Colonic mucosa (tissue), 4 donors: ENCODE results near the gene PDCD4. TPM values are rescaled to one million over a fixed set of nuclear protein-coding genes. Genes with fewer than 3 reads are reported as not detected.

Experiments used
- DNase-seq: peaks from one replicate; pipeline ENCODE4 v3.0.0-alpha.2; 2020
- H3K27ac ChIP-seq: fragments of 200-600 bp; one replicate; pipeline ENCODE4 v1.8.0; 2021
- H3K27me3 ChIP-seq: fragments of 200-600 bp; one replicate; pipeline ENCODE4 v1.8.0; 2021
- H3K36me3 ChIP-seq: fragments of 200-600 bp; one replicate; pipeline ENCODE4 v1.8.0; 2021
- H3K4me1 ChIP-seq: fragments of 200-600 bp; one replicate; pipeline ENCODE4 v1.8.0; 2021; ENCODE audit warnings: mild to moderate bottlenecking
- H3K4me3 ChIP-seq: fragments of 200-600 bp; one replicate; pipeline ENCODE4 v1.8.0; 2021
- H3K9ac ChIP-seq, 2 donors: one replicate each; pipeline ENCODE4 v1.7.0; 2013; ENCODE audit warnings: control low read depth in 2 of 2, low read depth in 2 of 2, low read length in 2 of 2
- H3K9me3 ChIP-seq: fragments of 200-600 bp; one replicate; pipeline ENCODE4 v1.8.0; 2021
- intact Hi-C: fragments of 100-400 bp; cut with DNase I; formaldehyde crosslinking; loops from one replicate; pipeline ENCODE4 v1.14.1; 2022
- total RNA-seq, 2 donors: library from RNA; stranded (reverse); fragmentation: NEBNext Ultra II Directional in 1 of 2; extraction: Animal tissue kit (Norgen Biotek cat#: 25700) in 1 of 2; gene quantifications; one replicate each; pipeline ENCODE4 v1.2.1, GENCODE V29; 2021
- TF ChIP-seq, protein P1 (sequence below): fragments of 200-600 bp; IDR thresholded peaks from one replicate; pipeline ENCODE4 v1.8.0; 2022; ENCODE audit warnings: antibody characterized with exemption, mild to moderate bottlenecking
- donor health status: healthy.
- donor health status: DM: no; HTN: no; CAD: no.
- donor health status: DM: no; HTN: no; CAD: no.

The PDCD4 gene
- total RNA-seq, 2 donors from 2014 or later = 397 to 463 TPM

DNA sequence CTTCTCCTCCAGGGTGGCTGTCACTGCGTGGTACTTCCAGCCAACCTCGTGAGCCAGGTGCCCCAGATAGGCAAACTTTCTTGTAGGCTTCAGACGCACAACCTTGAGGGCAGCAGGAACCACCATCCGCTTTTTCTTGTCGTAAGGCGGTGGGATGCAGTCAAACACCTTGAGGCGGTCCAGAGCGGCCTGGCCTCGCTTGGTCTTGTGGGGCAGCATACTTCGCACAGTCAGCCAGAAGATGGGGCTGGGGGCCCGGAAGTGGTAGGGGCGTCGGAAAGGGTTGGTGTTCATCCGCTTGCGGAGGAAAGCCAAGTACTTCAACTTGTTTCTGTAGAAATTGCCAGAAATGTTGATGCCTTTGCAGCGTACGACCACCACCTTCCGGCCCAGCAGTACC, 65.0 kb downstream of the PDCD4 start:
- Histone ChIP-seq H3K4me3 (no peak overlapping the region), H3K4me1 (no peaks in the 10 kb centered on the region), H3K27me3 (no peaks in the 10 kb centered on the region), H3K36me3 (no peaks in the 10 kb centered on the region), H3K9ac (no peak overlapping the region), H3K9me3 (no peaks in the 10 kb centered on the region), H3K27ac (no peak overlapping the region)
- TF ChIP-seq, protein P1, sequence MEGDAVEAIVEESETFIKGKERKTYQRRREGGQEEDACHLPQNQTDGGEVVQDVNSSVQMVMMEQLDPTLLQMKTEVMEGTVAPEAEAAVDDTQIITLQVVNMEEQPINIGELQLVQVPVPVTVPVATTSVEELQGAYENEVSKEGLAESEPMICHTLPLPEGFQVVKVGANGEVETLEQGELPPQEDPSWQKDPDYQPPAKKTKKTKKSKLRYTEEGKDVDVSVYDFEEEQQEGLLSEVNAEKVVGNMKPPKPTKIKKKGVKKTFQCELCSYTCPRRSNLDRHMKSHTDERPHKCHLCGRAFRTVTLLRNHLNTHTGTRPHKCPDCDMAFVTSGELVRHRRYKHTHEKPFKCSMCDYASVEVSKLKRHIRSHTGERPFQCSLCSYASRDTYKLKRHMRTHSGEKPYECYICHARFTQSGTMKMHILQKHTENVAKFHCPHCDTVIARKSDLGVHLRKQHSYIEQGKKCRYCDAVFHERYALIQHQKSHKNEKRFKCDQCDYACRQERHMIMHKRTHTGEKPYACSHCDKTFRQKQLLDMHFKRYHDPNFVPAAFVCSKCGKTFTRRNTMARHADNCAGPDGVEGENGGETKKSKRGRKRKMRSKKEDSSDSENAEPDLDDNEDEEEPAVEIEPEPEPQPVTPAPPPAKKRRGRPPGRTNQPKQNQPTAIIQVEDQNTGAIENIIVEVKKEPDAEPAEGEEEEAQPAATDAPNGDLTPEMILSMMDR = no peak
- intact Hi-C loops = no loop called here
- no peak for DNase-seq

DNA sequence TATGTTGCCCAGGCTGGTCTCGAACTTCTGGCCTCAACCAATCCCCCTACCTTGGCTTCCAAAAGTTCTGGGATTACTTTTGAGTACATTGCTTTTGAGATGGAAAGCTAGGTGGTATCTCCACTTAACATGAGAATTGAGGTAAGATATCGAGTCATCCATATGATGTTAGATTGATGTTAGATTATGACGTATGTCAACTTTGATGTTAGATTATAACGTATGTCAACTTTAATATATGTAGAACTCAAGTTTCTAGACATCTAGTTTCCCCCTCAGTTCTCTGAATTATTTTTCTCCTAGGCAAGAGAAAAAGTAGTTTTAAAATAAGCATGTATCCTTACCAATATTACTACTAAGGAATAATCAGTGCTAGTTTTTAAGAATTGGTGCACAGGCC, 67.7 kb downstream of the PDCD4 start:
- DNase-seq = no peak
- Histone ChIP-seq H3K27me3 (no peaks in the 10 kb centered on the region), H3K4me3 (no peak overlapping the region), H3K36me3 (no peaks in the 10 kb centered on the region), H3K4me1 (no peaks in the 10 kb centered on the region), H3K27ac (no peak overlapping the region), H3K9ac (no peak overlapping the region), H3K9me3 (no peaks in the 10 kb centered on the region)
- TF ChIP-seq, protein P1 = no peak
- intact Hi-C loops = no loop called here

DNA sequence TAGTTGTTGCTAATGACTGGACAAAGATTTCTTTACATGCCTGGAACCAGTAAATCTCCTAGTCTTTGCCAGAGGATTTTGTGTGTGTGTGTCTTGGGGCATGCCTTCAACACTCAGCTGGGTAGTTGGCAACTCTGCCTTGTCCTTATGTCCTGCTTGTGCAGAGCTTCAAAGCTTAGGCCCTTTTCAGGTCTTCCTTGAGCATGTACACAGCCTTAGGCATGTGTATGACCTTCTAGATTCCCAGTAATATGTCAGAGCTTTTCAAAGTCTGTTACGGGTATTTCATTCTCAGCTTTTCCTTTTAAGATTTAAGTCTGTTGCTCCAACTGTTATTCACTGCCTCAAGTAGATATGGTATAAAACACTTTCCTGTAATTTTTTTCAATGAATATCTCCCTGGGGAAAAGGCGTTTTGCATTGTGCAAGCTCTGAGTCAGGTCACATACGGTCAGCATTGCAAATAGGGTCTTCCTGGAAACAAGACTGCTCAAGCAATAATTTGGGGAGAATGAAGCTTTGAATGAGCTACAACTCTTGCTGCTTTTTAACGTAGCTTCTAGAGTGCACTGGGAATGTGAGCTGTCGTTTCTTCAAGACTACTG, 73.2 kb downstream of the PDCD4 start:
- no peak overlapping the region for H3K4me3 ChIP-seq
- TF ChIP-seq, protein P1 = no peak
- no peak overlapping the region for H3K27ac ChIP-seq
- H3K27me3 ChIP-seq = no peaks in the 10 kb centered on the region
- H3K36me3 ChIP-seq = no peaks in the 10 kb centered on the region
- no peak overlapping the region for H3K9ac ChIP-seq
- H3K4me1 ChIP-seq = no peaks in the 10 kb centered on the region
- no peak for DNase-seq
- intact Hi-C loops = no loop called here
- no peaks in the 10 kb centered on the region for H3K9me3 ChIP-seq

DNA sequence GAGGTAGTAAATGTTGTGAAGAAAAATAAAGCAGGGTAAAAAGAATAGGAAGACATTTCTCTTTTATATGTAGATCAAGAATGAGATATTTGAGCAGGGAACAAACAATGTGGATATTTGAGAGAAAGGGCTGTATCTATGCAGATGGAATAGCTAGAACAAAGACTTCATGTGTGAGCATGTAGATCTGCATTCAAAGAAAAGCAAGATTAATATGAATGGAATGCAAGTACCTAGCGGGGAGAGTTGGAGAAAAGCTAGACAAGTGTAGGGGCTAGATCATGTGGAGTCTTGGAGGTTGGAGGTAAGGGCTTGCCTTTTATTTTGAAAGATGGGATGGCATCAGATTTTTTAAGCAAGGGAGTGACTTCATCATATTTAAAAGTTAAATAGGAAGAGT, 74.8 kb downstream of the PDCD4 start:
- Histone ChIP-seq H3K4me1 (no peaks in the 10 kb centered on the region), H3K27ac (no peak overlapping the region), H3K27me3 (no peaks in the 10 kb centered on the region), H3K4me3 (no peak overlapping the region), H3K9ac (no peak overlapping the region), H3K36me3 (no peaks in the 10 kb centered on the region), H3K9me3 (no peaks in the 10 kb centered on the region)
- TF ChIP-seq, protein P1 = no peak
- DNase-seq = no peak
- intact Hi-C loops = no loop called here

GRCh38 chr10:110947061-110947595, 75.4 kb downstream of the PDCD4 start:
- Histone ChIP-seq H3K27me3 (no peaks in the 10 kb centered on the region), H3K9me3 (no peaks in the 10 kb centered on the region), H3K27ac (no peak overlapping the region), H3K4me3 (no peak overlapping the region), H3K4me1 (no peaks in the 10 kb centered on the region), H3K9ac (no peak overlapping the region), H3K36me3 (no peaks in the 10 kb centered on the region)
- intact Hi-C loops = no loop called here
- TF ChIP-seq, protein P1 = no peak
- DNase-seq = no peak

Other genes starting within 250 kb of the PDCD4 start
- under 1 TPM; 0.49 to 0.80 TPM for gene RBM20, start 227.6 kb upstream of the PDCD4 start, total RNA-seq
- 10 to 100 TPM; 17.7 to 19.1 TPM for gene BBIP1, start 47.3 kb downstream of the PDCD4 start, total RNA-seq
- 10 to 100 TPM; 47.2 to 79.1 TPM for gene SHOC2, start 47.7 kb downstream of the PDCD4 start, total RNA-seq
- 10 to 100 TPM; 12.8 to 14.3 TPM for gene ADRA2A, start 205.1 kb downstream of the PDCD4 start, total RNA-seq